Spleen (tissue), 7 donors: ENCODE results near the gene CX3CR1.

ENCODE experiments used
- CTCF ChIP-seq, 11 experiments: fragments of 200-600 bp in 7 of 11; fragments of 450-650 bp in 4 of 11; sonication (generic) in 4 of 11; IDR thresholded peaks in 8 of 11; conservative IDR thresholded peaks in 3 of 11; 1 replicate in 7 of 11; 2 replicates in 4 of 11; pipeline versions ENCODE4 v1.4.0 to v1.8.0; 2016 to 2021; ENCODE audit warnings: antibody characterized with exemption in 11 of 11, inconsistent platforms in 4 of 11, mild to moderate bottlenecking in 1 of 11
- POLR2AphosphoS5 ChIP-seq, 3 donors: sonication (generic); formaldehyde crosslinking; IDR thresholded peaks; one replicate each; pipeline ENCODE4 v1.5.1; 2017; ENCODE audit warnings: antibody characterized with exemption in 3 of 3
- donor health status: DM: no; HTN: no; CAD: no; lungs with moderate emphysema.
- donor health status: DM: no; HTN: no; CAD: no.
- donor health status: DM: no; HTN: no; CAD: no.

- TF ChIP-seq CTCF (IDR thresholded peaks at IDR 0.05 in 8 of 11, conservative IDR thresholded peaks at IDR 0.05 in 3 of 11): no peak
- peak in 1 of 3 donors; percentile 17 for TF ChIP-seq POLR2AphosphoS5 (IDR thresholded peaks at IDR 0.05)
Measured at GRCh38 chr3:39267631-39268548, 11.9 kb downstream of the CX3CR1 start.
